HG02852 (cell line): ENCODE data around the gene ZNF440.

Experiments used
- ATAC-seq: cut with Tn5 transposase; IDR thresholded peaks from one replicate; pipeline ENCODE4 v1.9.1; 2021; ENCODE audit warnings: mild to moderate bottlenecking, moderate library complexity; ENCODE audit not compliant: unreplicated experiment

The ZNF440 gene

DNA sequence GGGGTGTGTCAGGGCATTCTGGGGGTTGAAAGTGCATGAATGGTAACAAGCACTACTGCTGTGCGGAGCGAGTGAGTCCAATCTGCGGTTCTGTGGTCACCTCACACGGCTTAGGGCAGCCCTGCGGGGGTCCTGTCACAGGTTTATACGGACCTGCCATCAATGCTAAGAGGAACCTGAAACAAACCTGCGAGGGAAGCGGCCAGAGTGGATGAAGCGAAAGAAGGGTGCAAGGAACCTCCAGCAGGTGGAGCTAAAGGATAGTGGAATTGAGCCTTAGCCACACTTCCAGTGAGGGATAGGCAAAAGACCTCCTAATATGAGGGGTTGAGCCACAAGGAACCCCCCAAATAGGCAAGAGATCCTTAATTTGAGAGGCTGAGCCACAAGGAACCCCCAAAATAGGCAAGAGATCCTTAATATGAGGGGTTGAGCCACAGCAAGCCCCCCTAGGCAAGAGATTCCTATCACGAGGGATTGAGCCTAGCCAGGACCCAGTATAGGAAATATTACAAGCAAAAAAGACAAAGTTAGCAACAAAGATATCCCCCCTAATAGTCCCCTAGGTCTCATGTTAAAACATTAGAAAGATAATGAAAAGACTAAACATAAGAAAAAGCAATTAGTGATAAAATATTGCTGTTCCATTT lies 67.2 kb downstream of the ZNF440 start:
- ATAC-seq: no peak

DNA sequence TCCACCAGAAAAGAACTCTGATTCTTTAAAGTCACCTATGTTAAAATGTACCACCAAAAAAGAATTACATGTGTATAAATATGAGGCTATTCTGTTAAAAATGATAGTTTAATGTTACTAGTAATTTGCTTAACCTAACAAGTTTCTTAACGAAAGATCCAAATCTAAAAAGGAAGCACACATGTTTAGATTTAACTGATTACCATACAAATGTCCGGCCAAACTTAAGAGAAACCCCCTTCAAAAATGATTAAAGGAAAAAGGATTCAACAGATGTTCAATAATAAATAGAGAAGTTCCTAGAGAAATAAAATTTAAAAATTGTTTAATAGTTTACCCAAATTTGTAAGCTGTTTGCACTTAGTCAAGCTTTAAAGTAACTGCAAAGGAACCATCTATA lies 68.5 kb downstream of the ZNF440 start:
- no peak for ATAC-seq
